ENCODE measurements around the gene RIMBP2. TPM values are rescaled to one million over a fixed set of nuclear protein-coding genes. Genes with fewer than 3 reads are reported as not detected.

The RIMBP2 gene
- total RNA-seq, 3 donors from 2014 or later, result 2.3 to 5.9 (median 5.4) TPM

GRCh38 chr12:130547480-130548155 lies 168.5 kb downstream of the RIMBP2 start:
- no peaks in the 10 kb centered on the region for H3K36me3 ChIP-seq (ENCODE audit: low read depth)
- peaks cover 6% of the 10 kb centered on the region for H3K9me3 ChIP-seq
- H3K4me3 ChIP-seq, result no peak overlapping the region
- H3K4me1 ChIP-seq (ENCODE audit: low read depth), result no peaks in the 10 kb centered on the region
- DNase-seq, result no peak
- no peak for ATAC-seq
- intact Hi-C loops (cut with DNase I, micrococcal nuclease), result no loop called here
- no peak for TF ChIP-seq CTCF (IDR thresholded peaks at IDR 0.05)

GRCh38 chr12:130546494-130546893 lies 169.6 kb downstream of the RIMBP2 start:
- peaks cover 2% of the 10 kb centered on the region for H3K9me3 ChIP-seq
- intact Hi-C loops (cut with DNase I, micrococcal nuclease), result no loop called here
- no peak for TF ChIP-seq CTCF (IDR thresholded peaks at IDR 0.05)
- DNase-seq (no peak), ATAC-seq (no peak)
- no peak overlapping the region for H3K4me3 ChIP-seq
- H3K36me3 ChIP-seq (ENCODE audit: low read depth), result no peaks in the 10 kb centered on the region
- H3K4me1 ChIP-seq (ENCODE audit: low read depth), result no peaks in the 10 kb centered on the region

GRCh38 chr12:130545475-130545874 lies 170.6 kb downstream of the RIMBP2 start:
- ATAC-seq (no peak), DNase-seq (no peak)
- Histone ChIP-seq H3K4me3 (no peak overlapping the region), H3K9me3 (no peaks in the 10 kb centered on the region), H3K4me1 (ENCODE audit: low read depth) (no peaks in the 10 kb centered on the region), H3K36me3 (ENCODE audit: low read depth) (no peaks in the 10 kb centered on the region)
- intact Hi-C loops (cut with DNase I, micrococcal nuclease), result no loop called here
- TF ChIP-seq CTCF (IDR thresholded peaks at IDR 0.05), result no peak

GRCh38 chr12:130540376-130540775 lies 175.7 kb downstream of the RIMBP2 start:
- H3K4me3 ChIP-seq, result no peak overlapping the region
- no peaks in the 10 kb centered on the region for H3K36me3 ChIP-seq (ENCODE audit: low read depth)
- H3K9me3 ChIP-seq, result no peaks in the 10 kb centered on the region
- TF ChIP-seq CTCF (IDR thresholded peaks at IDR 0.05), result no peak
- intact Hi-C loops (cut with DNase I, micrococcal nuclease), result no loop called here
- no peak for ATAC-seq
- no peaks in the 10 kb centered on the region for H3K4me1 ChIP-seq (ENCODE audit: low read depth)
- DNase-seq, result no peak

- DNase-seq, result no peak
- Histone ChIP-seq H3K36me3 (ENCODE audit: low read depth) (no peaks in the 10 kb centered on the region), H3K4me1 (ENCODE audit: low read depth) (no peaks in the 10 kb centered on the region), H3K9me3 (no peaks in the 10 kb centered on the region), H3K4me3 (no peak overlapping the region)
- ATAC-seq, result no peak
- intact Hi-C loops (cut with DNase I, micrococcal nuclease), result no loop called here
- TF ChIP-seq CTCF (IDR thresholded peaks at IDR 0.05), result no peak
Measured at GRCh38 chr12:130538343-130539095, 177.6 kb downstream of the RIMBP2 start.

Data from mucosa of descending colon (tissue), 3 donors.